Measurements from ENCODE around the gene PGPEP1. TPM values are rescaled to one million over a fixed set of nuclear protein-coding genes. Genes with fewer than 3 reads are reported as not detected.

PGPEP1 gene
- polyA plus RNA-seq, 1 donor from 2014 or later, result 5.9 TPM

GRCh38 chr19:18396471-18397241, 56.3 kb downstream of the PGPEP1 start:
- TF ChIP-seq SMC3 (conservative IDR thresholded peaks at IDR 0.05; ENCODE audit: poor library complexity) (no peak), EZH2 (IDR thresholded peaks at IDR 0.05; ENCODE audit: borderline replicate concordance, insufficient read depth, low read length, poor library complexity, severe bottlenecking) (no peak), EP300 (conservative IDR thresholded peaks at IDR 0.05; ENCODE audit: poor library complexity, severe bottlenecking) (no peak), MXI1 (conservative IDR thresholded peaks at IDR 0.05; ENCODE audit: poor library complexity, severe bottlenecking) (no peak), RAD21 (conservative IDR thresholded peaks at IDR 0.05) (no peak), TAF1 (IDR thresholded peaks at IDR 0.05; ENCODE audit: low read depth) (no peak), POLR2AphosphoS5 (IDR thresholded peaks at IDR 0.05) (no peak), CTCF (IDR thresholded peaks at IDR 0.05; ENCODE audit: poor library complexity, severe bottlenecking) (no peak)
- TF ChIP-seq, protein P1, sequence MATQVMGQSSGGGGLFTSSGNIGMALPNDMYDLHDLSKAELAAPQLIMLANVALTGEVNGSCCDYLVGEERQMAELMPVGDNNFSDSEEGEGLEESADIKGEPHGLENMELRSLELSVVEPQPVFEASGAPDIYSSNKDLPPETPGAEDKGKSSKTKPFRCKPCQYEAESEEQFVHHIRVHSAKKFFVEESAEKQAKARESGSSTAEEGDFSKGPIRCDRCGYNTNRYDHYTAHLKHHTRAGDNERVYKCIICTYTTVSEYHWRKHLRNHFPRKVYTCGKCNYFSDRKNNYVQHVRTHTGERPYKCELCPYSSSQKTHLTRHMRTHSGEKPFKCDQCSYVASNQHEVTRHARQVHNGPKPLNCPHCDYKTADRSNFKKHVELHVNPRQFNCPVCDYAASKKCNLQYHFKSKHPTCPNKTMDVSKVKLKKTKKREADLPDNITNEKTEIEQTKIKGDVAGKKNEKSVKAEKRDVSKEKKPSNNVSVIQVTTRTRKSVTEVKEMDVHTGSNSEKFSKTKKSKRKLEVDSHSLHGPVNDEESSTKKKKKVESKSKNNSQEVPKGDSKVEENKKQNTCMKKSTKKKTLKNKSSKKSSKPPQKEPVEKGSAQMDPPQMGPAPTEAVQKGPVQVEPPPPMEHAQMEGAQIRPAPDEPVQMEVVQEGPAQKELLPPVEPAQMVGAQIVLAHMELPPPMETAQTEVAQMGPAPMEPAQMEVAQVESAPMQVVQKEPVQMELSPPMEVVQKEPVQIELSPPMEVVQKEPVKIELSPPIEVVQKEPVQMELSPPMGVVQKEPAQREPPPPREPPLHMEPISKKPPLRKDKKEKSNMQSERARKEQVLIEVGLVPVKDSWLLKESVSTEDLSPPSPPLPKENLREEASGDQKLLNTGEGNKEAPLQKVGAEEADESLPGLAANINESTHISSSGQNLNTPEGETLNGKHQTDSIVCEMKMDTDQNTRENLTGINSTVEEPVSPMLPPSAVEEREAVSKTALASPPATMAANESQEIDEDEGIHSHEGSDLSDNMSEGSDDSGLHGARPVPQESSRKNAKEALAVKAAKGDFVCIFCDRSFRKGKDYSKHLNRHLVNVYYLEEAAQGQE (IDR thresholded peaks at IDR 0.05; ENCODE audit: borderline replicate concordance), result no peak
- Histone ChIP-seq H3K4me3 (ENCODE audit: low read length) (no peak overlapping the region), H3K4me2 (ENCODE audit: low read length) (no peak overlapping the region)

GRCh38 chr19:18397242-18398202, 57.1 kb downstream of the PGPEP1 start, which contains the start of gene LRRC25:
LRRC25 (minus strand) TSS chr19:18397622; CDS start chr19:18396963, 659 bp downstream.
- Histone ChIP-seq H3K27me3 (ENCODE audit: insufficient read depth, low read depth, low read length) (no peaks in the 10 kb centered on the region), H3K27ac (ENCODE audit: low read length) (no peak within 1 kb of the TSS), H3K36me3 (ENCODE audit: insufficient read depth, low read length) (no peaks in the 10 kb centered on the region), H3K9ac (ENCODE audit: low read length) (no peak within 1 kb of the TSS), H2AFZ (ENCODE audit: low read depth, low read length) (no peak within 1 kb of the TSS), H3K9me3 (ENCODE audit: low read length) (no peaks in the 10 kb centered on the region), H4K20me1 (ENCODE audit: insufficient read depth) (no peaks in the 10 kb centered on the region), H3K4me3 (ENCODE audit: low read length) (no peak within 1 kb of the TSS), H3F3A (ENCODE audit: insufficient read depth, low read length, poor library complexity, severe bottlenecking) (no peaks in the 10 kb centered on the region), H3K9me2 (ENCODE audit: insufficient read depth, low read length) (no peaks in the 10 kb centered on the region), H3K4me2 (ENCODE audit: low read length) (no peak within 1 kb of the TSS), H3K79me2 (replicated peaks; ENCODE audit: insufficient read depth, low read length) (no peaks in the 10 kb centered on the region)
- TF ChIP-seq EZH2 (IDR thresholded peaks at IDR 0.05; ENCODE audit: borderline replicate concordance, insufficient read depth, low read length, poor library complexity, severe bottlenecking) (no peak), POLR2AphosphoS5 (IDR thresholded peaks at IDR 0.05) (no peak), RAD21 (conservative IDR thresholded peaks at IDR 0.05) (no peak), EP300 (conservative IDR thresholded peaks at IDR 0.05; ENCODE audit: poor library complexity, severe bottlenecking) (no peak)
- TF ChIP-seq, protein P1 (IDR thresholded peaks at IDR 0.05; ENCODE audit: borderline replicate concordance), result no peak

More at GRCh38 chr19:18396471-18397241, 56.3 kb downstream of the PGPEP1 start:
- H3K9me3 ChIP-seq (ENCODE audit: low read length), result no peaks in the 10 kb centered on the region
- H3F3A ChIP-seq (ENCODE audit: insufficient read depth, low read length, poor library complexity, severe bottlenecking), result no peaks in the 10 kb centered on the region
- H3K79me2 ChIP-seq (replicated peaks; ENCODE audit: insufficient read depth, low read length), result no peaks in the 10 kb centered on the region
- H2AFZ ChIP-seq (ENCODE audit: low read depth, low read length), result no peak overlapping the region
- H3K36me3 ChIP-seq (ENCODE audit: insufficient read depth, low read length), result no peaks in the 10 kb centered on the region
- H3K9ac ChIP-seq (ENCODE audit: low read length), result no peak overlapping the region
- no peaks in the 10 kb centered on the region for H3K27me3 ChIP-seq (ENCODE audit: insufficient read depth, low read depth, low read length)
- H3K27ac ChIP-seq (ENCODE audit: low read length), result no peak overlapping the region
- H4K20me1 ChIP-seq (ENCODE audit: insufficient read depth), result no peaks in the 10 kb centered on the region
- no peaks in the 10 kb centered on the region for H3K9me2 ChIP-seq (ENCODE audit: insufficient read depth, low read length)

All from neural cell (in vitro differentiated cells).